ENCODE results near the gene CACNA2D3.
A peak's percentile ranks its signal among the peaks of the same experiment; 100 is the strongest.

The CACNA2D3 gene

DNA sequence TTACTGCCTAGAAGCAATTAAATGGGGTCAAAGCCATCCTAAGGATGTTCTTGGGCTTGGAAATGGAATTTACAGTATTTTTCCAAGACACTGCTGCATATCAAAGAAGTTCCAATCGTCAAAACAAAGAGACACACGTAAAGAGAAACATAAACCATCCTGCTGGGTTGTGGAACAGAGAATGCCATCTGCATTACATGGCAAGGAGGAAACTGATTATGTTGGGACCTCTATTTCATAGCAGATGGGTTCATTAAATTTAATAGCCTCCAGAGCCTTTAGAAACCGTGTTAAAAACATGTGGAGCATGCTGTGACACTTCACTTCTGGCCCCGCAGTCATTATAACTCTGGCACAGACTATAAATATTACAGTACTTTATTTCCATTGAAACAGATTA is 650.9 kb downstream of the CACNA2D3 start:
- TF ChIP-seq, protein P1, sequence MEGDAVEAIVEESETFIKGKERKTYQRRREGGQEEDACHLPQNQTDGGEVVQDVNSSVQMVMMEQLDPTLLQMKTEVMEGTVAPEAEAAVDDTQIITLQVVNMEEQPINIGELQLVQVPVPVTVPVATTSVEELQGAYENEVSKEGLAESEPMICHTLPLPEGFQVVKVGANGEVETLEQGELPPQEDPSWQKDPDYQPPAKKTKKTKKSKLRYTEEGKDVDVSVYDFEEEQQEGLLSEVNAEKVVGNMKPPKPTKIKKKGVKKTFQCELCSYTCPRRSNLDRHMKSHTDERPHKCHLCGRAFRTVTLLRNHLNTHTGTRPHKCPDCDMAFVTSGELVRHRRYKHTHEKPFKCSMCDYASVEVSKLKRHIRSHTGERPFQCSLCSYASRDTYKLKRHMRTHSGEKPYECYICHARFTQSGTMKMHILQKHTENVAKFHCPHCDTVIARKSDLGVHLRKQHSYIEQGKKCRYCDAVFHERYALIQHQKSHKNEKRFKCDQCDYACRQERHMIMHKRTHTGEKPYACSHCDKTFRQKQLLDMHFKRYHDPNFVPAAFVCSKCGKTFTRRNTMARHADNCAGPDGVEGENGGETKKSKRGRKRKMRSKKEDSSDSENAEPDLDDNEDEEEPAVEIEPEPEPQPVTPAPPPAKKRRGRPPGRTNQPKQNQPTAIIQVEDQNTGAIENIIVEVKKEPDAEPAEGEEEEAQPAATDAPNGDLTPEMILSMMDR (conservative IDR thresholded peaks at IDR 0.05; ENCODE audit: low read length) = no peak
- DNase-seq (ENCODE audit: low read depth) = peak; percentile 44
- H3K4me3 ChIP-seq (ENCODE audit: low read length) = no peak overlapping the region

DNA sequence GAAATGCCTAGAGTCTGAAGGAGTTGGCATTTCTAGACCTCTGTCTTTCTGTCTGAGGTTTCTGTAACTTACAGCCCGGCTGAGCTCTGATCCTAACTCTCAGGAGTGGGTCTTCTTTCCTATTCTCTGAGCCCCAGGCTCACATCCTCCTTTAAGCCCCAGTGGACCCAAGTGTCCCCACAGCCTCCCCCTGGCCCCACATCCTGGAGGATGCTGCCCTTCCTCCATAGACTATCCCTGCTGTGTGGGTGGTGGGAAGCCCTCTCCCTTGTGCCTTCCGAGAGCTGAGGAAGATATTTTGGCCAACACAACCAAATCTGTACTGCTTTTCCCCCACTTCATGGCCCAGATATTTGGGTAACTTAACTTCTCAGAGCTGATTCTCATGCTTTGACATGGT is 654.2 kb downstream of the CACNA2D3 start:
- H3K4me3 ChIP-seq (ENCODE audit: low read length) = no peak overlapping the region
- TF ChIP-seq, protein P1 (conservative IDR thresholded peaks at IDR 0.05; ENCODE audit: low read length) = no peak
- no peak for DNase-seq (ENCODE audit: low read depth)

DNA sequence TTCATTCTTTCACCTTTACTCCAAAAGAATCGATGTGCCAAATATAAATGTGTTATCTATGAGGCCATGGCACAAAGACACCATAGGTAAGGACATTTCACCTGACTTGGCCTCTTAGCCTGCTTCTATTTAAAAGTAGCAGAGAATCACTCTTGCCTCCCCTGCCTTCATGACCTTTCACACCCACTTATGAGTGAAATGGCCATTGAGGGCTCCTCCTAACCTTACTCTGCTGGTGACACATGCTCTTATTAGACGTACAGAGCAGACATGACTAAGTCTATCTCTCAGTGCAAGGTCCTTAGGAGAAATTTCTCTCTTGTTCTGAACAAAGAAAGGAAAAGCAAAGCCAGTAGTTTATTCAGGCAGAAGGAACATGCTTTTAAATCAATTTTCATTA is 654.8 kb downstream of the CACNA2D3 start:
- H3K4me3 ChIP-seq (ENCODE audit: low read length) = no peak overlapping the region
- TF ChIP-seq, protein P1 (conservative IDR thresholded peaks at IDR 0.05; ENCODE audit: low read length) = no peak
- DNase-seq (ENCODE audit: low read depth) = no peak

DNA sequence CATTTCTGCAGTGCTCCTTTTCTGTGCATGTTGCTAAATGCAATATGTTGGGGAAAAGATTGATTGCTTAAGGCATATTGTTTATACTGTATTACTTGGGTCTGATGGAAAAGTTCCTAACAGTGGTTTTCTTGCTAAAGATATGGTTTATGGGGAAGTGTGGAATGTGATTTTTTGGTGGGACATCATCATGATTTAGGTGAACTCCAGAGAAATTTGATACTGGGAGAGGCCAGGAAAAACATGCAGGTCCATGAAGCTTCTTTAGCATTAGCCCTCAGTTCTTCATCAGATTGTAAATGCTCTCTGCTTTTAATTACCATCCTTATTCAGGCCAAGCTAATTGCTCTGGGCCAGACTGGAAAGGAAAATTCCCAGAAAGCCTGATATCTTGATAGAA is 658.0 kb downstream of the CACNA2D3 start:
- TF ChIP-seq, protein P1 (conservative IDR thresholded peaks at IDR 0.05; ENCODE audit: low read length) = no peak
- peak; percentile 69 for DNase-seq (ENCODE audit: low read depth)
- H3K4me3 ChIP-seq (ENCODE audit: low read length) = no peak overlapping the region

DNA sequence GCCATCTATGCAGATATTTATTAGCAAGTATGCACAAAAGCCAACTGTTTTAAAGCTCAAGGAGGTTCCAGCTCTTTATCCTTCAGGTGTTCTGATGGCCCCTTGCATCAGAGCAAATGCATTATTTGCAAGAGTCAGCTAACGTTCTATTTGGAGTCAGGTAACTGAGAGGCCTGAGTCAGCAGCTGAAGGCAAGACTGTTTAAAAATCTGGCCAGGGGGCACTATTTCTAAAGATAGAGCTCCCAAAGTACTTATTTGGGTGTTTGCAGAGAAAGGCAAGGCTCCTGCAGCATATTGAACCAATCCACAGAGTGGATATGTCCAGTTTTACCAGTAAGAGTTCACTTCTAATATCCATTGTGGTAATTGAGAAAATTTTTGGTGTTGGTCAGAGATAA is 659.4 kb downstream of the CACNA2D3 start:
- no peak for DNase-seq (ENCODE audit: low read depth)
- TF ChIP-seq, protein P1 (conservative IDR thresholded peaks at IDR 0.05; ENCODE audit: low read length) = no peak
- no peak overlapping the region for H3K4me3 ChIP-seq (ENCODE audit: low read length)

DNA sequence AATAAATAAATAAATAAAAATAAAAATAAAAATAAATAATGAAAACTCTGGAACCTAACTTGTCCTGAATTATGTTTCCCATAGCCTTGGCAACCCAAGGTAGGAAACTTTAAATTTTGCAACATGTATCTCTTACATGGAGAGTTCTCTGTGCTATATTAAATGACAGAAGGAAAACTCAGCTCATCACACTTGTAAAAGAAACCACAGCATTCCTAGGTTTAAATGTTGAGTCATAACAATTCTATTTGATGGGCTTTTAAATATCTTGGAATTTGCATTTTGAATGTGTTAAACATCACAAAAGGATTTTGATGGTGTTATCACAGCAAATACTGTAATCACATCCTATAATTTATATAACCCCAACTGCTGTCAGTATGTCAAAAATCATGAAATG is 661.3 kb downstream of the CACNA2D3 start:
- peak; percentile 56 for DNase-seq (ENCODE audit: low read depth)
- TF ChIP-seq, protein P1 (conservative IDR thresholded peaks at IDR 0.05; ENCODE audit: low read length) = no peak
- no peak overlapping the region for H3K4me3 ChIP-seq (ENCODE audit: low read length)

DNA sequence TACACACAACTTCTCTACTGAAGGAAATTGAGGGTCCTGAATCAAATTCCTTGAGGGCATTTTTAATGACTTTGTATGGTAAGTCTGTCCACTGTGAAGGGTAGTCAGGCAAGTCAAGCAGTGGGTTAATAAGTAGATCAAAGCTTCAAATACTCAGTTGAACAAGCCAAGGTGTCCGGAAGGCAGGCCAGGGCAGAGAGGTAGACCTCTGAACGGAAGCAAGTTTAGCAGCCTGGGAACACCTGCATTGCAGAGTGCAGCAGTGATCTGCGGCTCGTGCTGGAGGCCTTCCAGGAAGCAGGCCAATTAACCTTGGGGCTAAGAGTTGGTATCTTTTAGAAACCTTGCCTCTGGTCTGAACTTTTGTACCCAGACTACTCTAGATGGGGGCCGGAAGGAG is 661.7 kb downstream of the CACNA2D3 start:
- TF ChIP-seq, protein P1 (conservative IDR thresholded peaks at IDR 0.05; ENCODE audit: low read length) = no peak
- no peak overlapping the region for H3K4me3 ChIP-seq (ENCODE audit: low read length)
- DNase-seq (ENCODE audit: low read depth) = no peak
